ENCODE results near the gene LYZL4. TPM values are rescaled to one million over a fixed set of nuclear protein-coding genes. Genes with fewer than 3 reads are reported as not detected.

Gene LYZL4
- total RNA-seq, 3 donors from 2014 or later (not counting 1 experiment from before 2014, with no cell fraction given) = not detected

GRCh38 chr3:42421818-42422796 is 11.7 kb upstream of the LYZL4 start:
- DNase-seq = no peak
- no peak for ATAC-seq
- Mint-ChIP-seq H3K4me1 (no peaks in the 10 kb centered on the region), H3K27me3 (ENCODE audit: low read depth in 2 of 2) (peaks cover 3 to 18% of the 10 kb centered on the region in 2 donors), H3K36me3 (no peaks in the 10 kb centered on the region), H3K9me3 (no peaks in the 10 kb centered on the region), H3K4me3 (no peak overlapping the region), H3K27ac (no peak overlapping the region)
- no peak overlapping the region for H3K4me3 ChIP-seq (ENCODE audit: low read length)
- no peak for TF ChIP-seq CTCF (IDR thresholded peaks at IDR 0.05)
- WGBS (ENCODE audit: insufficient coverage) = 93% methylated on average over 20 of the region's 20 CpGs
- H3K27ac ChIP-seq (ENCODE audit: low read length) = no peak overlapping the region
- no peaks in the 10 kb centered on the region for H3K9me3 ChIP-seq (ENCODE audit: control insufficient read depth, insufficient read depth, low read length)
- intact Hi-C loops (cut with micrococcal nuclease) = no loop called here
- no peaks in the 10 kb centered on the region for H3K4me1 ChIP-seq (ENCODE audit: control insufficient read depth, insufficient read depth, low read length)
- no peaks in the 10 kb centered on the region for H3K36me3 ChIP-seq (ENCODE audit: control insufficient read depth, insufficient read depth, low read length)
- H3K27me3 ChIP-seq (ENCODE audit: control insufficient read depth, insufficient read depth, low read length) = no peaks in the 10 kb centered on the region

- Histone ChIP-seq H3K9me3 (ENCODE audit: control insufficient read depth, insufficient read depth, low read length) (no peaks in the 10 kb centered on the region), H3K4me1 (ENCODE audit: control insufficient read depth, insufficient read depth, low read length) (no peaks in the 10 kb centered on the region), H3K4me3 (ENCODE audit: low read length) (no peak overlapping the region), H3K36me3 (ENCODE audit: control insufficient read depth, insufficient read depth, low read length) (no peaks in the 10 kb centered on the region), H3K27me3 (ENCODE audit: control insufficient read depth, insufficient read depth, low read length) (no peaks in the 10 kb centered on the region), H3K27ac (ENCODE audit: low read length) (no peak overlapping the region)
- no peak for TF ChIP-seq CTCF (IDR thresholded peaks at IDR 0.05)
- Mint-ChIP-seq H3K4me3 (no peak overlapping the region), H3K4me1 (no peaks in the 10 kb centered on the region), H3K9me3 (no peaks in the 10 kb centered on the region), H3K36me3 (no peaks in the 10 kb centered on the region), H3K27me3 (ENCODE audit: low read depth in 2 of 2) (peaks cover 11 to 37% of the 10 kb centered on the region in 2 donors), H3K27ac (no peak overlapping the region)
- no peak for ATAC-seq
- DNase-seq = no peak
- 89% methylated on average over 1 of the region's 1 CpG for whole genome bisulfite sequencing (ENCODE audit: insufficient coverage)
- intact Hi-C loops (cut with micrococcal nuclease) = no loop called here
These were observed 9.2 kb upstream of the LYZL4 start for GRCh38 chr3:42419563-42419962.

GRCh38 chr3:42412526-42413155 is 2.2 kb upstream of the LYZL4 start:
- Histone ChIP-seq H3K4me3 (ENCODE audit: low read length) (no peak overlapping the region), H3K4me1 (ENCODE audit: control insufficient read depth, insufficient read depth, low read length) (no peaks in the 10 kb centered on the region), H3K27me3 (ENCODE audit: control insufficient read depth, insufficient read depth, low read length) (no peaks in the 10 kb centered on the region), H3K36me3 (ENCODE audit: control insufficient read depth, insufficient read depth, low read length) (no peaks in the 10 kb centered on the region), H3K9me3 (ENCODE audit: control insufficient read depth, insufficient read depth, low read length) (no peaks in the 10 kb centered on the region), H3K27ac (ENCODE audit: low read length) (no peak overlapping the region)
- intact Hi-C loops (cut with micrococcal nuclease) = no loop called here
- Mint-ChIP-seq H3K4me3 (no peak overlapping the region), H3K36me3 (no peaks in the 10 kb centered on the region), H3K4me1 (no peaks in the 10 kb centered on the region), H3K9me3 (no peaks in the 10 kb centered on the region), H3K27ac (no peak overlapping the region), H3K27me3 (ENCODE audit: low read depth in 2 of 2) (peaks cover 22 to 49% of the 10 kb centered on the region in 2 donors)
- no peak for ATAC-seq
- TF ChIP-seq CTCF (IDR thresholded peaks at IDR 0.05) = no peak
- no peak for DNase-seq
- WGBS (ENCODE audit: insufficient coverage) = 95% methylated on average over 6 of the region's 6 CpGs

All from natural killer cell (primary cell).